T-helper 22 cell (primary cell): ENCODE data around the gene C20orf173.

ENCODE experiments used
- DNase-seq: peaks from one replicate; pipeline ENCODE4 v3.0.0-alpha.2; 2020; ENCODE audit warnings: low read depth

Gene C20orf173

DNA sequence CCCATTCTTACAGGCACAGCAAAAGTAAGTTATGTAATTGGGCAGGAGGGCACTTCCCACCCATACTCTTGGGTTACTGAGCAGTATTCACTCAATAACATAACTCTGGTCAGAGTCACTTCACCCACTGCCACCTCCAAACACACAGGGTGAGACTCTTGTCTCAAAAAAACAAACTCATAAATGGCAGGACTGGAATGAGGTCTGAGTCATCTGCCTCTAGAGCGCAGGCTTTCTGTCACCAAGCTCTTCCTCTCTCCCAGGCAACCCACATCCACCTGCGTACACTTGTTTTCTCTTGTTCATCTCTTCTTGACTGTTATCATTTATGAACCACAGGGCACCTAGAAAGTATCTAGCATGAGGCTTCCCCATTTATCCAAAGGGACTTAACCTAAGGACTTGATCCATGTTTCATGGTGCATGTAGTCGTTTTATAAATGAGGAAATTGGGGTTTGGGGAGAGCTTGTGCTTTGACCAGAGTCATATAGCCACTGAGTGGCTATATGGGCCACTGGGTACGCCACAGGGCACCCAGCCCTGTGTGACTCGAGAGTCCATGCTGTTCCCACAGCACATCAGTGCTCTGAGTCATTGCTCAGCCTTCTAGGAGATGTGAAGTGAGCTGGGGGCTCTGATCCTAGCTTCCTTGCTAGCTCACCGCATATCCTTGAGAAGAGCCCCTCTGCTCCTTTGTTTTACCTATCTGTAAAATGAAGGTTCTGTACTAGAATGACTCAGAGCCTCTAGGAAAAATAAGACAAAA is 22.4 kb downstream of the C20orf173 start:
- no peak for DNase-seq

DNA sequence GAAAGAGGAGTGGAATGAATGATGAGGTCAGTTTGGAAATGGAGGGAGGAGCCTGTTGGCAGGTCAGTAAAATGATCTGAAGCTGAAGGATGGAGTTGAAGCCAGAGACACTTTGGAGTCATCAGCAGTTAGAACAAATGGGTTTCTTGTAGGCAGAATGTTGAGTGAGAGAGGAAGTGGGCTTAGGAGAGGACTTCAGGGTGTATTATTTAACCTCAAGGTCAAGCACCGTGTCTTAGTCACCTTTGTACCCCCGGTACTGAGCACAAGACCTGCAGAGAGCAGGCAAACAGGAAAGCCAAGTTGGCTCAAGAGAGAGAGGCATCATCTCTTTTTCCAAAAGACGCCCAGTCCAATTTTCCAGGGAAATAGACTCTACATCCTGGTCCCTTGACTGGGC is 23.3 kb downstream of the C20orf173 start:
- DNase-seq = no peak

DNA sequence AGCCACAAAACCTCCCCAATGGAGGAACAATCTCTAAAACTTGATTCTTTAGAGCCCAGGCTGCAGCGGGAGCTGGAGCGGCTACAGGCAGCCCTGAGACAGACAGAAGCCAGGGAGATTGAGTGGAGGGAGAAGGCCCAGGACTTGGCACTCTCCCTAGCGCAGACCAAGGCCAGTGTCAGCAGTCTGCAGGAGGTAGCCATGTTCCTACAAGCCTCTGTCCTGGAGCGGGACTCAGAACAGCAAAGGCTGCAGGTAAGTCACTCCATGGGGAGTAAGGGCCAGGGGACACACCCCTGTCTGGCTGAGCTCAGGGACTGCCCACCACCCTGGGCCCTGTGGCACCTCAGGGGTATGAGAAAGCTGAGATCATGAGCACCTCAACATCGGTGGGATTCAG is 24.7 kb downstream of the C20orf173 start:
- DNase-seq = no peak

DNA sequence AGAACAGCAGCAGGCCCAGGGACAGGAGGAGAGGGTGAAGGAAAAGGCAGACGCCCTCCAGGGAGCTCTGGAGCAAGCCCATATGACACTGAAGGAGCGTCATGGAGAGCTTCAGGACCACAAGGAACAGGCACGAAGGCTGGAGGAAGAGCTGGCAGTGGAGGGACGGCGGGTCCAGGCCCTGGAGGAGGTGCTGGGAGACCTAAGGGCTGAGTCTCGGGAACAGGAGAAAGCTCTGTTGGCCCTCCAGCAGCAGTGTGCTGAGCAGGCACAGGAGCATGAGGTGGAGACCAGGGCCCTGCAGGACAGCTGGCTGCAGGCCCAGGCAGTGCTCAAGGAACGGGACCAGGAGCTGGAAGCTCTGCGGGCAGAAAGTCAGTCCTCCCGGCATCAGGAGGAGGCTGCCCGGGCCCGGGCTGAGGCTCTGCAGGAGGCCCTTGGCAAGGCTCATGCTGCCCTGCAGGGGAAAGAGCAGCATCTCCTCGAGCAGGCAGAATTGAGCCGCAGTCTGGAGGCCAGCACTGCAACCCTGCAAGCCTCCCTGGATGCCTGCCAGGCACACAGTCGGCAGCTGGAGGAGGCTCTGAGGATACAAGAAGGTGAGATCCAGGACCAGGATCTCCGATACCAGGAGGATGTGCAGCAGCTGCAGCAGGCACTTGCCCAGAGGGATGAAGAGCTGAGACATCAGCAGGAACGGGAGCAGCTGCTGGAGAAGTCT is 25.5 kb downstream of the C20orf173 start:
- no peak for DNase-seq

DNA sequence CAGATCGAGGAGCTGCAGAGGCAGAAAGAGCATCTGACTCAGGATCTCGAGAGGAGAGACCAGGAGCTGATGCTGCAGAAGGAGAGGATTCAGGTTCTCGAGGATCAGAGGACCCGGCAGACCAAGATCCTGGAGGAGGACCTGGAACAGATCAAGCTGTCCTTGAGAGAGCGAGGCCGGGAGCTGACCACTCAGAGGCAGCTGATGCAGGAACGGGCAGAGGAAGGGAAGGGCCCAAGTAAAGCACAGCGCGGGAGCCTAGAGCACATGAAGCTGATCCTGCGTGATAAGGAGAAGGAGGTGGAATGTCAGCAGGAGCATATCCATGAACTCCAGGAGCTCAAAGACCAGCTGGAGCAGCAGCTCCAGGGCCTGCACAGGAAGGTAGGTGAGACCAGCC is 26.2 kb downstream of the C20orf173 start:
- DNase-seq = no peak

DNA sequence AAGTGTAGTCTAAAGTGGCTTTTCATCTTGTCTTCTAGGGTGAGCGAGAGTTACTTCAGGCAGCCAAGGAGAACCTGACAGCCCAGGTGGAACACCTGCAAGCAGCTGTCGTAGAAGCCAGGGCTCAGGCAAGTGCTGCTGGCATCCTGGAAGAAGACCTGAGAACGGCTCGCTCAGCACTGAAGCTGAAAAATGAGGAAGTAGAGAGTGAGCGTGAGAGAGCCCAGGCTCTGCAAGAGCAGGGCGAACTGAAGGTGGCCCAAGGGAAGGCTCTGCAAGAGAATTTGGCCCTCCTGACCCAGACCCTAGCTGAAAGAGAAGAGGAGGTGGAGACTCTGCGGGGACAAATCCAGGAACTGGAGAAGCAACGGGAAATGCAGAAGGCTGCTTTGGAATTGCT is 27.1 kb downstream of the C20orf173 start:
- DNase-seq = no peak

DNA sequence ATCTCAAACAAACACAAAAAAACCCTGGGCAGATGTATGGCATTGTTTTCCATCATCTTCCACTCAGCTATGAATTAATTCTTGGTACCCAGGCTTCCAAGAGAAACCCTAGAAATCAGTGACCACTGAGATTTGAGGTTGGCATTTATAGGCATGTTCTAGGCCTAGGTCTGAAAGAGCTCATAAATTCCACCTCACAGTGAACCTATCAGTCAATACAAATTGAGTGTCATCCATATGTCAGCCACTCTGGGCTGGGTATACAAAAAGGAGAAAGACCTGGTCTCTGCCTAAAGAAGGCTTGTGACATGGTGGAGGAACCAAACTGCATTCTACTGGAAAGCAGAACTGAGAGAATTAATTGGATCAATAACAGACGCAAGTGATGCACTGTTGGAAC is 30.2 kb downstream of the C20orf173 start:
- no peak for DNase-seq

DNA sequence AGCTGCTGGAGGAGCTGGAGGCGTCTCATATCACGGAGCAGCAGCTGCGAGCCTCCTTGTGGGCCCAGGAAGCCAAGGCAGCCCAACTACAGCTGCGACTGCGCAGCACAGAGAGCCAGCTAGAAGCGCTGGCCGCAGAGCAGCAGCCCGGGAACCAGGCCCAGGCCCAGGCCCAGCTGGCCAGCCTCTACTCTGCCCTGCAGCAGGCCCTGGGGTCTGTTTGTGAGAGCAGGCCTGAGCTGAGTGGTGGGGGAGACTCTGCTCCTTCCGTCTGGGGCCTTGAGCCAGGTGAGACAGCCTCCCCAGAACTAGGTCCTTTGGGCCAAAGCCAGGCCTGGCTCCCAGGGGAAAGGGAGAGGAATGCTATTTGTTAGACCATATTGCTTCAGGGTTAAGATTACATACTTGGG is 31.7 kb downstream of the C20orf173 start:
- DNase-seq = no peak

DNA sequence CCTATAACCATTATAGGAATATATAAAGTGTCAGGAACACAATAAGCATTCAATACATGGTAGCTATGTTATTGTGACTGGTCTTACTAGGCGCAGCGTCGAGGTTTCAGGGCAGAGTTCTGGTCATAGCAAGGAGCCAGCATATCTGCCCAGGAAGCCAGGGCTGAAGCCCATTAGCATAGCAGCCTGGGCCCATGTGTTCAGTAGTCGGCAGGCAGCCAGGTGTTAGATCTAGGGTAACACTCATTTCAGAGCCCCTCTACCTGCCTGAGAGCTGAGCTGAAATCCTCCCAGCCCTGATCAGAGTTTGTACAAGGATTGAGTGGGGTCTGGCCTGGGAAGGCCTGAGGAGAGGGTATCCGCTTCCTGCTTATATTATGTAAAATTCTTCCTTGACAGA is 32.1 kb downstream of the C20orf173 start:
- no peak for DNase-seq

DNA sequence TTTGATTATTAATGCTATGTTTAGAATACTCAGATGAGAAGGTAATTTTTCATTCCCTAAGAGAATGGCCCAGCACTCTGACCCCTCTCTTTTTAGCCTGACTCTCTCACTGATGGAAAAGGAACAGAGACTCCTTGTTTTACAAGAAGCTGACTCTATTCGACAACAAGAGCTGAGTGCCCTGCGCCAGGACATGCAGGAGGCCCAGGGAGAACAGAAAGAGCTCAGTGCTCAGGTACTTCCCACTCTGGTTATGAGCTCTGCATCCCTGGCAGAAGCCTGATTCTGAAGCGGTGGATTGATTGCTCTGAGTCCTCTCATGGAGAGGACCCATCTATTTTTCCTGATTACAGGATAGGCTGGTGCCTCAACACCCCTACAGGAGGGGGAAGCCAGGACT is 33.0 kb downstream of the C20orf173 start:
- no peak for DNase-seq

DNA sequence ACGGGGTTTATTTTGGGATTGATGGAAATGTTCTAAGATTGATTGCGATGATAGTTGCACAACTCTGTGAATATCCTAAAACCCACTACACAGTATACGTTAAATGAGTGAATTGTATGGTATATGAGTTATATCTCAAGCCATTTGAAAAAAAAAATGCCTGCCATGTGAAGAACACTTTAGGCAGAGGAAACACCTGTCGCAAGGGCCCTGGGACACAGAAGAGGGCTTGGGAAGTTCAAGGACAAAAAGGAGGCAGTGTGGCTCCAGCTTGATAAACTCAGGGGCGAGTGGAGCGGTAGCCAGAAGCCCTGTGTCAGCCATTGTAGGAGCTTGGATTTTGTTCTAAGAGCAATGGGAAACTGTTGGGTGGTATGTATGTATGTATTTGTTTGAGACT is 37.1 kb downstream of the C20orf173 start:
- no peak for DNase-seq

DNA sequence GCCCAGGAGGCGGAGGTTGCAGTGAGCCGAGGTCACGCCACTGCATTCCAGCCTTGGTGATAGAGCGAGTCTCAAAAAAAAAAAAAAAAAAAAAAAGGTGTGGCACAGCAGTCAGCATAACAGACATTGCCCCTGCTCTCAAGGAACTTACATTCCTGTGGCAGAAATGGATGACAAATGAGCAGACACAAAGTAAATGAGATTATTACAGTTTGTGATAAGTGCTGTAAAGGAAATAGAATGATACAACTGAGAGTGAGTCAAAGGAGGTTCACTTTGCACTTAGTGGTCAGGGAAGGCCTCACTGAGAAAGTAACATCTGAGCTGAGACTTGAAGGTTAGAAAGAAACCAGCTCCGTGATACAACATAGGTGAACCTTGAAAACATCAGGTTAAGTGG is 37.6 kb downstream of the C20orf173 start:
- DNase-seq = no peak

DNA sequence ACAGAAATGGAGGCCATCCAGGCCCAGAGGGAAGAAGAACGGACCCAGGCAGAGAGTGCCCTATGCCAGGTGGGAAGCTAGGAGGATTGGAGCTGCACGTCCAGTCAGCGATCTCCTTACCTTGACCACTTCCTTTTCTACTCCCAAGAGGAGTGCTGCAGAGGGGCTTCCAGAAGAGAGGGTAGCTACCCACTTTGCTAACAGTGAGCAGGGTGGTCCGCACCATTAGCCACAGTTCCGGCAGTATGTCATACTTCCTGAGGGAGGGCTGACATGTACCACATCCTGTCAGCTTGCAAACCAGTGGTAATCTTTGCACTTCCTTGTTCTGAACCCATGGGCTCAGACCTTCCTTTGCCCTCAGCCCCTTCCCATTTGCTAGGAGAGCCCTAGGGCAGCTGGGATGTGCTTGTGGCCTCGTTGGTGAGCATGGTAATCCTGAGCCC is 38.7 kb downstream of the C20orf173 start:
- peak; percentile 49 for DNase-seq

DNA sequence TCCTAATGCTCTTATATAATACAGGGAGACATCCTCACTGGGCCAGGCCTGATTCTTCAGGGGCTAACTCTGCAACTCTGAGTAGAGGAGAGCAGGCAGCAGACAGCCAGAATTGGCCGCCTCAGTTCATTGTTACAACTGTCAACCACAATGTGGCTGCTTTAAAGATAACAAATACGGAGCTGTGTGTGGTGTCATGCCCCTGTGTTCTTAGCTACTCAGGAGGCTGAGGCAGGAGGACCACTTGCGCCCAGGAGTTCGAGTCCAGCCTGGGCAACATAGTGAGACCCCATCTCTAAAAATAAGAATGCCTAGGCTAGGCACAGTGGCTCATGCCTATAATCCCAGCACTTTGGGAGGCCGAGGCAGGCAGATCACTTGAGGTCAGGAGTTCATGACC is 39.7 kb downstream of the C20orf173 start:
- DNase-seq = no peak

DNA sequence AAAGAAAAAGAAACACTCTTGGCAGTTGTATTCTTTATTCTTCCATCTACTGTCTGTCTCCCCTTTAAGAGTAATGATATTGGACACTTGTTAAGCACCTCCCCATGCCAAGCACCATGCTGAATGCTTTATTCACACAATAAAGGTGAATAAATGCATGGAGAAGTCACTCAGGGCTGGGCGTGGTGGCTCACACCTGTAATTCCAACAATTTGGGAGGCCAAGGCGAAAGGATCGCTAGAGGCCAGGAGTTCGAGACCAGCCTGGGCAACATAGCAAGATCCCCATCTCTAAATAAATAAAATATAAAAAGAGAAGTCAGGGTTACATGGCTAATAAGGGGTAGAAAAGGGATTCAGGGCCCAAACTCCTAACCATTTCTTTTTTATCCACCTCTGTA is 42.0 kb downstream of the C20orf173 start:
- no peak for DNase-seq

DNA sequence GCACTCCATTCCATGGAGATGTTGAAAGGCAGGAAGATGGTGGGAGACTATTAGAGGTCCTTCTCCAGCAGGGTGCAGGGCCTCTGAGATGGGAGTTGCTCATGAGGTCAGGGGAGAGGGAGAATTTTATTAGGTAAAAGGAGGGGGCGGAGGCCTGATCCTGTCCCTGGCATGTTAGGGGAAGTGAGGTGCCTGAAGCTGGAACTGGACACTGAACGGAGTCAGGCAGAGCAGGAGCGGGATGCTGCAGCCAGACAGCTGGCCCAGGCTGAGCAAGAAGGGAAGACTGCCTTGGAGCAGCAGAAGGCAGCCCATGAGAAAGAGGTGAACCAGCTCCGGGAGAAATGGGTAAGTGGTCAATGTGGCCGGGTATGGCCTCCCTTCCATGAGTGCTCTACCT is 49.7 kb downstream of the C20orf173 start:
- no peak for DNase-seq

DNA sequence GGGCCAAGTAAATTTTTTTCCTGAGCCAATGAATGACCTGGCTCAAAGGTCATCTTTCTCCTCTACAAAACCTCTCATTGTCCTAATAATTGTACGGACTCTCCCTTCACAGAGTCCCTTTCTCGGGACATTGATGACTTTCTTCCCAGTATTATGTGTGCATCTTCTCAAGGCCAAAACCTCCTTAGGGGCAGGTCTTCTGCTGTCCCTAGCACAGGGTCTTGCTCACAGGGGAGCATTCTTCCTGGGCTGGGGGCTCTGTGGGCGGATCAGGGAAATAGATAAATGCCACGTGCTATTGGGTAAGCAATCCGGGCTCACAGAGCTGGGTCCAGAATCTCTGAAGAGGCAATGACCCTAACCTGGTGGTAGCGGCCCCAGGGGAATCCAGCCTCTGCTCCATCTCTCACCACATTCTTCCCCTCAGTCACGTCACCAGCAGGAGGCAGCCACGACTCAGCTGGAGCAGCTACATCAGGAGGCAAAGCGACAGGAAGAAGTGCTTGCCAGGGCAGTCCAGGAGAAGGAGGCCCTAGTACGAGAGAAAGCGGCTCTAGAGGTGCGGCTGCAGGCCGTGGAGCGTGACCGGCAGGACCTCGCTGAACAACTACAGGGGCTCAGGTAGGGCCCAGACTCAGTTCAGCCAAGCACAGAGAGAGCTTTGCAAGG is 50.5 kb downstream of the C20orf173 start:
- no peak for DNase-seq
